Endothelial cell of umbilical vein (primary cell): ENCODE data around the gene C10orf53. TPM values are rescaled to one million over a fixed set of nuclear protein-coding genes. Genes with fewer than 3 reads are reported as not detected.

Experiments used
- BruUV-seq: library from RNA; stranded (reverse); fragments of 400-500 nt; replicated peaks from 2 replicates; lab custom pipeline; 2021; lab: Mats Ljungman, UMichigan
- CTCF ChIA-PET: fragments of 300-600, 350-600 bp; sonication (Branson Sonifier 250); formaldehyde crosslinking; loops from one replicate; lab custom pipeline; 2021; ENCODE audit warnings: antibody characterized with exemption, inconsistent platforms; lab: Charles Lee
- POLR2A ChIA-PET: fragments of 300-600, 350-600 bp; sonication (Branson Sonifier 250); formaldehyde crosslinking; loops from one replicate; lab custom pipeline; 2021; ENCODE audit warnings: antibody characterized with exemption, inconsistent platforms; lab: Charles Lee
- DNase-seq: peaks from one replicate; pipeline ENCODE4 v3.0.0-alpha.2; 2011; ENCODE audit warnings: low read depth, low spot score
- FAIRE-seq: peaks from 2 replicates; lab custom pipeline; 2011; peaks lifted over from hg19 to GRCh38; lab: Jason Lieb, UNC
- H2AFZ ChIP-seq: 2 replicates; pipeline ENCODE4 v1.6.0; 2012; ENCODE audit warnings: low read depth, low read length, control low read depth, inconsistent platforms
- H3K27ac ChIP-seq: 2 replicates; pipeline ENCODE4 v1.5.1; 2011; ENCODE audit warnings: low read depth, mild to moderate bottlenecking, control low read depth, low read length, moderate library complexity; ENCODE audit not compliant: insufficient read depth
- H3K27me3 ChIP-seq, 2 experiments: 2 replicates each; pipeline versions ENCODE4 v1.6.0 to v1.6.1; 2011; ENCODE audit warnings: low read length in 2 of 2, mixed read lengths in 1 of 2; ENCODE audit not compliant: control insufficient read depth in 2 of 2, insufficient read depth in 2 of 2
- H3K36me3 ChIP-seq, 2 experiments: 2 replicates in 1 of 2; 3 replicates in 1 of 2; pipeline ENCODE4 v1.5.1; 2011; ENCODE audit warnings: low read length in 2 of 2, mild to moderate bottlenecking in 1 of 2, moderate library complexity in 1 of 2; ENCODE audit not compliant: control insufficient read depth in 2 of 2, insufficient read depth in 2 of 2; ENCODE audit errors: extremely low read depth in 1 of 2
- H3K4me1 ChIP-seq: 3 replicates; pipeline ENCODE4 v1.5.1; 2011; ENCODE audit warnings: mild to moderate bottlenecking, low read length; ENCODE audit not compliant: control insufficient read depth, insufficient read depth; ENCODE audit errors: extremely low read depth
- H3K4me2 ChIP-seq: 2 replicates; pipeline ENCODE4 v1.6.1; 2011; ENCODE audit warnings: low read length, control low read depth, mixed read lengths; ENCODE audit not compliant: insufficient read depth
- H3K4me3 ChIP-seq, 3 experiments: fragments of 200-600 bp in 1 of 3; sonication (generic), shearing (Covaris generic) in 1 of 3; replicated peaks in 1 of 3; 2 replicates each; pipeline ENCODE4 v1.5.1; 2011 to 2016; ENCODE audit warnings: control low read depth in 3 of 3, low read length in 3 of 3, mild to moderate bottlenecking in 2 of 3, inconsistent platforms in 1 of 3, low read depth in 1 of 3, moderate library complexity in 1 of 3; ENCODE audit not compliant: insufficient read depth in 1 of 3
- H3K79me2 ChIP-seq: 2 replicates; pipeline ENCODE4 v1.6.0; 2012; ENCODE audit warnings: low read length, inconsistent platforms; ENCODE audit not compliant: control insufficient read depth, insufficient read depth
- H3K9ac ChIP-seq: replicated peaks from 2 replicates; pipeline ENCODE3; 2011; ENCODE audit warnings: low read length, control low read depth; ENCODE audit not compliant: insufficient read depth; ENCODE audit errors: extremely low read depth
- H3K9me1 ChIP-seq: replicated peaks from 3 replicates; pipeline ENCODE4 v1.6.0; 2011; ENCODE audit warnings: mild to moderate bottlenecking, low read length; ENCODE audit not compliant: control insufficient read depth, insufficient read depth; ENCODE audit errors: extremely low read depth
- H3K9me3 ChIP-seq: replicated peaks from 2 replicates; pipeline ENCODE4 v1.5.1; 2012; ENCODE audit warnings: low read length, inconsistent platforms; ENCODE audit not compliant: control insufficient read depth, insufficient read depth
- H4K20me1 ChIP-seq: replicated peaks from 2 replicates; pipeline ENCODE3; 2011; ENCODE audit warnings: mild to moderate bottlenecking, low read length; ENCODE audit not compliant: control insufficient read depth, insufficient read depth; ENCODE audit errors: extremely low read depth
- EZH2 ChIP-seq: IDR thresholded peaks from 2 replicates; pipeline ENCODE4 v1.6.1; 2012; ENCODE audit warnings: borderline replicate concordance, low read depth, mild to moderate bottlenecking, moderate library complexity, low read length, inconsistent platforms; ENCODE audit not compliant: severe bottlenecking
- FOS ChIP-seq: IDR thresholded peaks from 2 replicates; pipeline ENCODE4 v1.6.1; 2011; ENCODE audit warnings: mild to moderate bottlenecking, low read length, moderate library complexity, borderline replicate concordance; ENCODE audit not compliant: insufficient read depth
- GATA2 ChIP-seq: IDR thresholded peaks from 2 replicates; pipeline ENCODE4 v1.7.0; 2011; ENCODE audit warnings: low read depth, mild to moderate bottlenecking, moderate library complexity, mixed read lengths, low read length; ENCODE audit not compliant: insufficient read length, insufficient read depth
- JUN ChIP-seq: IDR thresholded peaks from 2 replicates; pipeline ENCODE4 v1.6.1; 2011; ENCODE audit warnings: borderline replicate concordance, low read depth; ENCODE audit not compliant: insufficient read length, insufficient read depth
- MYC ChIP-seq: IDR thresholded peaks from one replicate; pipeline ENCODE4 v1.6.1; 2011; ENCODE audit warnings: mild to moderate bottlenecking, low read depth, low read length
- POLR2A ChIP-seq: IDR thresholded peaks from 2 replicates; pipeline ENCODE4 v1.6.1; 2012; ENCODE audit warnings: low read depth, mild to moderate bottlenecking, control low read depth, low read length
- POLR2AphosphoS5 ChIP-seq: IDR thresholded peaks from 2 replicates; pipeline ENCODE4 v1.6.1; 2012; ENCODE audit warnings: low read depth, mild to moderate bottlenecking, control low read depth, low read length, moderate library complexity; ENCODE audit not compliant: insufficient read depth
- dilution Hi-C: fragments of 300-500 bp; cut with MboI; formaldehyde crosslinking; loops from one replicate; pipeline ENCODE4 v1.15.0; 2019; ENCODE audit warnings: low sequenced_read_pairs; ENCODE audit not compliant: extremely low pct_ligation_motif_present
- intact Hi-C: fragments of 100-400 bp; cut with micrococcal nuclease; formaldehyde crosslinking; loops from one replicate; pipeline ENCODE4 v1.10.0; 2022
- polyA plus RNA-seq, 4 experiments: library from polyadenylated mRNA; depleted of rRNA in 3 of 4; stranded (reverse) in 3 of 4; unstranded in 1 of 4; fragments of >200 nt; gene quantifications; 2 replicates each; pipeline versions ENCODE4 v1.2.1 to v1.2.3, GENCODE V29; 2011 to 2012; ENCODE audit warnings: missing spikeins in 1 of 4
- total RNA-seq: library from RNA; stranded (reverse); gene quantifications from 2 replicates; pipeline ENCODE4 v1.2.3, GENCODE V29; 2021
- TF ChIP-seq, protein P1 (sequence below), 2 donors: IDR thresholded peaks; 1 replicate in 1 of 2; 2 replicates in 1 of 2; pipeline ENCODE4 v1.5.1; 2011; ENCODE audit warnings: low read length in 2 of 2, mild to moderate bottlenecking in 2 of 2, moderate library complexity in 2 of 2, control low read depth in 1 of 2, inconsistent platforms in 1 of 2, low read depth in 1 of 2; ENCODE audit not compliant: insufficient read depth in 1 of 2; ENCODE audit errors: extremely low read depth in 1 of 2
- TF ChIP-seq, protein P2 (sequence below): IDR thresholded peaks from 2 replicates; pipeline ENCODE4 v1.6.1; 2011; ENCODE audit not compliant: insufficient read depth, insufficient read length

The C10orf53 gene
- total and polyA plus RNA-seq, 2 donors (not counting 3 experiments of a cell fraction or from before 2014, with no cell fraction given) = not detected

- no peaks in the 10 kb centered on the region for H3K9me3 ChIP-seq
- TF ChIP-seq JUN (no peak), POLR2A (no peak), FOS (no peak), GATA2 (no peak), EZH2 (no peak), POLR2AphosphoS5 (no peak), MYC (no peak)
- TF ChIP-seq, protein P1, sequence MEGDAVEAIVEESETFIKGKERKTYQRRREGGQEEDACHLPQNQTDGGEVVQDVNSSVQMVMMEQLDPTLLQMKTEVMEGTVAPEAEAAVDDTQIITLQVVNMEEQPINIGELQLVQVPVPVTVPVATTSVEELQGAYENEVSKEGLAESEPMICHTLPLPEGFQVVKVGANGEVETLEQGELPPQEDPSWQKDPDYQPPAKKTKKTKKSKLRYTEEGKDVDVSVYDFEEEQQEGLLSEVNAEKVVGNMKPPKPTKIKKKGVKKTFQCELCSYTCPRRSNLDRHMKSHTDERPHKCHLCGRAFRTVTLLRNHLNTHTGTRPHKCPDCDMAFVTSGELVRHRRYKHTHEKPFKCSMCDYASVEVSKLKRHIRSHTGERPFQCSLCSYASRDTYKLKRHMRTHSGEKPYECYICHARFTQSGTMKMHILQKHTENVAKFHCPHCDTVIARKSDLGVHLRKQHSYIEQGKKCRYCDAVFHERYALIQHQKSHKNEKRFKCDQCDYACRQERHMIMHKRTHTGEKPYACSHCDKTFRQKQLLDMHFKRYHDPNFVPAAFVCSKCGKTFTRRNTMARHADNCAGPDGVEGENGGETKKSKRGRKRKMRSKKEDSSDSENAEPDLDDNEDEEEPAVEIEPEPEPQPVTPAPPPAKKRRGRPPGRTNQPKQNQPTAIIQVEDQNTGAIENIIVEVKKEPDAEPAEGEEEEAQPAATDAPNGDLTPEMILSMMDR (IDR thresholded peaks at IDR 0.05; ENCODE audit: extremely low read depth in 1 of 2, insufficient read depth in 1 of 2, low read depth in 1 of 2, low read length in 2 of 2) = no peak
- TF ChIP-seq, protein P2, sequence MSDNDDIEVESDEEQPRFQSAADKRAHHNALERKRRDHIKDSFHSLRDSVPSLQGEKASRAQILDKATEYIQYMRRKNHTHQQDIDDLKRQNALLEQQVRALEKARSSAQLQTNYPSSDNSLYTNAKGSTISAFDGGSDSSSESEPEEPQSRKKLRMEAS = no peak
- DNase-seq (no peak), FAIRE-seq (no peak)
- H3K9me1 ChIP-seq = no peaks in the 10 kb centered on the region
- intact Hi-C loops = no loop called here
- peaks cover 0 to 2% of the 10 kb centered on the region in 2 experiments for H3K27me3 ChIP-seq
- no peaks in the 10 kb centered on the region for H3K79me2 ChIP-seq
- H3K4me2 ChIP-seq = no peak overlapping the region
- no peaks in the 10 kb centered on the region for H4K20me1 ChIP-seq
- no peaks in the 10 kb centered on the region for H3K4me1 ChIP-seq
- no peak overlapping the region for H3K4me3 ChIP-seq
- CTCF ChIA-PET = no interaction called here
- no peak overlapping the region for H3K9ac ChIP-seq
- POLR2A ChIA-PET = no interaction called here
- BruUV-seq = no TSS peak
- no peak overlapping the region for H2AFZ ChIP-seq
- dilution Hi-C loops = no loop called here
- H3K36me3 ChIP-seq = no peaks in the 10 kb centered on the region
- H3K27ac ChIP-seq = no peak overlapping the region
Observed at GRCh38 chr10:49645871-49646870, 33.3 kb upstream of the C10orf53 start.
